Measurements from ENCODE around the gene MCIDAS. TPM values are rescaled to one million over a fixed set of nuclear protein-coding genes. Genes with fewer than 3 reads are reported as not detected.

Gene MCIDAS
- total RNA-seq, 2 experiments from 2014 or later: 0.31 to 0.32 TPM

GRCh38 chr5:55227664-55228430 is 732 bp upstream of the MCIDAS start:
- Mint-ChIP-seq H3K27me3 (peaks cover 91% of the 10 kb centered on the region), H3K4me1 (peaks cover 42% of the 10 kb centered on the region), H3K9me3 (no peaks in the 10 kb centered on the region), H3K27ac (no peak overlapping the region), H3K36me3 (no peaks in the 10 kb centered on the region), H3K4me3 (peak overlapping the region; percentile 64)
- DNase-seq: no peak

GRCh38 chr5:55226027-55226933 is 835 bp downstream of the MCIDAS start:
- no peak overlapping the region for H3K27ac Mint-ChIP-seq
- peak; percentile 80 for DNase-seq
- H3K9me3 Mint-ChIP-seq: no peaks in the 10 kb centered on the region
- peak overlapping the region; percentile 55 for H3K4me3 Mint-ChIP-seq
- H3K27me3 Mint-ChIP-seq: peaks cover 91% of the 10 kb centered on the region
- H3K4me1 Mint-ChIP-seq: peaks cover 38% of the 10 kb centered on the region
- no peaks in the 10 kb centered on the region for H3K36me3 Mint-ChIP-seq

GRCh38 chr5:55225346-55225745 is 1.8 kb downstream of the MCIDAS start:
- Mint-ChIP-seq H3K4me1 (peaks cover 41% of the 10 kb centered on the region), H3K36me3 (no peaks in the 10 kb centered on the region), H3K27ac (no peak overlapping the region), H3K4me3 (no peak overlapping the region), H3K9me3 (no peaks in the 10 kb centered on the region), H3K27me3 (peaks cover 91% of the 10 kb centered on the region)
- DNase-seq: no peak

GRCh38 chr5:55223812-55224240 is 3.3 kb downstream of the MCIDAS start:
- DNase-seq: no peak
- H3K9me3 Mint-ChIP-seq: no peaks in the 10 kb centered on the region
- no peaks in the 10 kb centered on the region for H3K36me3 Mint-ChIP-seq
- no peak overlapping the region for H3K27ac Mint-ChIP-seq
- peaks cover 36% of the 10 kb centered on the region for H3K4me1 Mint-ChIP-seq
- H3K4me3 Mint-ChIP-seq: no peak overlapping the region
- H3K27me3 Mint-ChIP-seq: peaks cover 90% of the 10 kb centered on the region

- peaks cover 36% of the 10 kb centered on the region for H3K4me1 Mint-ChIP-seq
- no peaks in the 10 kb centered on the region for H3K9me3 Mint-ChIP-seq
- no peaks in the 10 kb centered on the region for H3K36me3 Mint-ChIP-seq
- H3K27me3 Mint-ChIP-seq: peaks cover 90% of the 10 kb centered on the region
- H3K4me3 Mint-ChIP-seq: peak overlapping the region; percentile 18
- no peak overlapping the region for H3K27ac Mint-ChIP-seq
- DNase-seq: peak; percentile 34
These were observed 3.9 kb downstream of the MCIDAS start for GRCh38 chr5:55222985-55223811.

GRCh38 chr5:55222092-55222984 is 4.8 kb downstream of the MCIDAS start:
- H3K27ac Mint-ChIP-seq: peak overlapping the region; percentile 8

GRCh38 chr5:55220433-55221185 is 6.5 kb downstream of the MCIDAS start:
- H3K27me3 Mint-ChIP-seq: peaks cover 79% of the 10 kb centered on the region
- H3K27ac Mint-ChIP-seq: no peak overlapping the region
- peak overlapping the region; percentile 74 for H3K4me3 Mint-ChIP-seq
- H3K9me3 Mint-ChIP-seq: no peaks in the 10 kb centered on the region
- peaks cover 23% of the 10 kb centered on the region for H3K4me1 Mint-ChIP-seq
- H3K36me3 Mint-ChIP-seq: no peaks in the 10 kb centered on the region
- DNase-seq: peak; percentile 18

More at GRCh38 chr5:55222092-55222984, 4.8 kb downstream of the MCIDAS start:
- Mint-ChIP-seq H3K9me3 (no peaks in the 10 kb centered on the region), H3K4me3 (no peak overlapping the region), H3K27me3 (peaks cover 87% of the 10 kb centered on the region), H3K36me3 (no peaks in the 10 kb centered on the region), H3K4me1 (peaks cover 29% of the 10 kb centered on the region)
- no peak for DNase-seq

- no peak overlapping the region for H3K27ac Mint-ChIP-seq
- no peaks in the 10 kb centered on the region for H3K36me3 Mint-ChIP-seq
- H3K27me3 Mint-ChIP-seq: peaks cover 70% of the 10 kb centered on the region
- H3K4me3 Mint-ChIP-seq: no peak overlapping the region
- H3K9me3 Mint-ChIP-seq: no peaks in the 10 kb centered on the region
- peaks cover 23% of the 10 kb centered on the region for H3K4me1 Mint-ChIP-seq
- DNase-seq: no peak
These were observed 7.3 kb downstream of the MCIDAS start for GRCh38 chr5:55219770-55220169.

GRCh38 chr5:55218967-55219366 is 8.1 kb downstream of the MCIDAS start:
- Mint-ChIP-seq H3K27me3 (peaks cover 62% of the 10 kb centered on the region), H3K36me3 (no peaks in the 10 kb centered on the region), H3K4me1 (peaks cover 22% of the 10 kb centered on the region), H3K9me3 (no peaks in the 10 kb centered on the region), H3K27ac (no peak overlapping the region), H3K4me3 (no peak overlapping the region)
- no peak for DNase-seq

GRCh38 chr5:55211184-55211874 is 15.8 kb downstream of the MCIDAS start:
- Mint-ChIP-seq H3K36me3 (no peaks in the 10 kb centered on the region), H3K4me3 (no peak overlapping the region), H3K27ac (no peak overlapping the region), H3K27me3 (peaks cover 5% of the 10 kb centered on the region), H3K4me1 (no peaks in the 10 kb centered on the region), H3K9me3 (no peaks in the 10 kb centered on the region)
- no peak for DNase-seq

- Mint-ChIP-seq H3K27me3 (peaks cover 39% of the 10 kb centered on the region), H3K36me3 (no peaks in the 10 kb centered on the region), H3K4me1 (no peaks in the 10 kb centered on the region), H3K4me3 (no peak overlapping the region), H3K9me3 (peaks cover 2% of the 10 kb centered on the region), H3K27ac (no peak overlapping the region)
- DNase-seq: no peak
These were observed 22.1 kb downstream of the MCIDAS start for GRCh38 chr5:55205001-55205400.

GRCh38 chr5:55191165-55191564 is 36.0 kb downstream of the MCIDAS start:
- H3K9me3 Mint-ChIP-seq: no peaks in the 10 kb centered on the region
- peaks cover 66% of the 10 kb centered on the region for H3K27me3 Mint-ChIP-seq
- no peaks in the 10 kb centered on the region for H3K4me1 Mint-ChIP-seq
- H3K27ac Mint-ChIP-seq: no peak overlapping the region
- no peak overlapping the region for H3K4me3 Mint-ChIP-seq
- DNase-seq: no peak
- no peaks in the 10 kb centered on the region for H3K36me3 Mint-ChIP-seq
